HG02798 (cell line): ENCODE results near the gene ETV6.

ENCODE experiments used
- ATAC-seq: cut with Tn5 transposase; IDR thresholded peaks from one replicate; pipeline ENCODE4 v1.9.1; 2021; ENCODE audit warnings: mild to moderate bottlenecking; ENCODE audit not compliant: unreplicated experiment, poor library complexity

Gene ETV6

GRCh38 chr12:11941606-11942337, 292.3 kb downstream of the ETV6 start:
- ATAC-seq = no peak

GRCh38 chr12:11943919-11944700, 294.6 kb downstream of the ETV6 start:
- ATAC-seq = no peak
